ENCODE results near the gene DCTN4.

DNA sequence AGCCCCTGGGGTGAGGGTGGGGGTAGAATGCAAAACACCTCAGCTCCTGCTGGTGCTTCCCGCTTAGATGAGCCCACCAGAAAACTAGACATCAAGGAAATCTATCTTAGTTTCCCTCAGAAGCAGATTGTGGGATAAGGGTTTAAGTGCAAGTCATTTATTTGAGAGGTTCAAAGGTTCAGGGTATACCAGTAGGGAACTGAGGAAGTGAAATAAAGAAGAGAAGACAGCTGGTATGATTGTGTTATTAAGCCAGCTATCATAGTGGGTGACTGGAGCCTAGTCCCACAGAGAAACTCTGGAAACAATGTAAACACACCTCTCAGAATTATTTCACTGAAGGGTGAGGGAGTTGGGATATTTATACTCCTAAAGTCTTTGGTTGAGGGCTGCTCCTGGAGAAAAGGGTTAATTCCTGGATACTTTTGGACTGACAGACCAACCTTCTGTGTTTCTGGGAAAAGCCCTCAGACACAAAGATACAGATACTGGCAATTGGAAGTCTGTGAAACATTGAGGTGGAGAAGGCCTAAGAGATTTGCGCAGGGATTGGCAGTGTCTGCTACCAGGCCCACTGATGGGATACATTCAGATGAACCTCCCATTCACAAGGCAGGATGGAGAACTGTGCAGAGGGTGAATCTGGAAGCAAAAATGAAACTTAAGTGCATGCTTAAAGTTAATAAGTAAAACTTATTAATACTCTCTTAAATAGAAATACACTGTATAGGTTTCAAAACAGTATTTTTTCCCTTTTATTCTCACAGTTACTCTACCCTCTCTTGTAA lies 6.4 kb upstream of the DCTN4 start:
- TF ChIP-seq, protein P1, sequence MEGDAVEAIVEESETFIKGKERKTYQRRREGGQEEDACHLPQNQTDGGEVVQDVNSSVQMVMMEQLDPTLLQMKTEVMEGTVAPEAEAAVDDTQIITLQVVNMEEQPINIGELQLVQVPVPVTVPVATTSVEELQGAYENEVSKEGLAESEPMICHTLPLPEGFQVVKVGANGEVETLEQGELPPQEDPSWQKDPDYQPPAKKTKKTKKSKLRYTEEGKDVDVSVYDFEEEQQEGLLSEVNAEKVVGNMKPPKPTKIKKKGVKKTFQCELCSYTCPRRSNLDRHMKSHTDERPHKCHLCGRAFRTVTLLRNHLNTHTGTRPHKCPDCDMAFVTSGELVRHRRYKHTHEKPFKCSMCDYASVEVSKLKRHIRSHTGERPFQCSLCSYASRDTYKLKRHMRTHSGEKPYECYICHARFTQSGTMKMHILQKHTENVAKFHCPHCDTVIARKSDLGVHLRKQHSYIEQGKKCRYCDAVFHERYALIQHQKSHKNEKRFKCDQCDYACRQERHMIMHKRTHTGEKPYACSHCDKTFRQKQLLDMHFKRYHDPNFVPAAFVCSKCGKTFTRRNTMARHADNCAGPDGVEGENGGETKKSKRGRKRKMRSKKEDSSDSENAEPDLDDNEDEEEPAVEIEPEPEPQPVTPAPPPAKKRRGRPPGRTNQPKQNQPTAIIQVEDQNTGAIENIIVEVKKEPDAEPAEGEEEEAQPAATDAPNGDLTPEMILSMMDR (IDR thresholded peaks at IDR 0.05) = no peak
- no peak for TF ChIP-seq POLR2A (IDR thresholded peaks at IDR 0.05)
